Anterior cingulate cortex (tissue), 58 donors: ENCODE data around the gene ZFP3.
"Not testable (repeated sequence)": the region's sequence is repeated elsewhere in the genome, so short reads cannot be mapped to it uniquely, and the experiment has no call there.

Experiments
- DNase-seq, 58 donors: peaks; one replicate each; lab custom pipeline; 2025; lab: John Stamatoyannopoulos, UW

Gene ZFP3

GRCh38 chr17:5136580-5137412 is 58.5 kb downstream of the ZFP3 start:
- not testable (repeated sequence) for DNase-seq

- not testable (repeated sequence) for DNase-seq
Observed at GRCh38 chr17:5137511-5138197, 59.4 kb downstream of the ZFP3 start.

- DNase-seq, result not testable (repeated sequence)
Observed at GRCh38 chr17:5138198-5138544, 59.9 kb downstream of the ZFP3 start.

- no peak for DNase-seq
Observed at GRCh38 chr17:5138616-5139457, 60.6 kb downstream of the ZFP3 start.

- DNase-seq, result no peak
Observed at GRCh38 chr17:5139458-5139732, 61.1 kb downstream of the ZFP3 start.

GRCh38 chr17:5142877-5143276 is 64.6 kb downstream of the ZFP3 start:
- DNase-seq, result not testable (repeated sequence)
